BE2C (cell line): Measurements from ENCODE around the gene OPCML.

Experiments
- DNase-seq: peaks from one replicate; pipeline ENCODE4 v3.0.0-alpha.2; 2020
- H3K27me3 ChIP-seq: fragments of 250-450 bp; sonication (Bioruptor Pico); 2 replicates; pipeline ENCODE4 v1.5.1; 2020; ENCODE audit warnings: mild to moderate bottlenecking
- H3K36me3 ChIP-seq: fragments of 250-450 bp; sonication (Bioruptor Pico); 2 replicates; pipeline ENCODE4 v1.5.1; 2020; ENCODE audit warnings: mild to moderate bottlenecking
- H3K4me1 ChIP-seq: fragments of 250-450 bp; sonication (Bioruptor Pico); 2 replicates; pipeline ENCODE4 v1.5.1; 2020
- H3K4me3 ChIP-seq: 2 replicates; pipeline ENCODE4 v1.5.1; 2011; ENCODE audit warnings: low read depth, low read length
- H3K9me3 ChIP-seq: fragments of 250-450 bp; sonication (Bioruptor Pico); 2 replicates; pipeline ENCODE4 v1.5.1; 2020
- TF ChIP-seq, protein P1 (sequence below): IDR thresholded peaks from 2 replicates; pipeline ENCODE4 v1.5.1; 2012; ENCODE audit warnings: mild to moderate bottlenecking, low read depth, low read length

The OPCML gene

DNA sequence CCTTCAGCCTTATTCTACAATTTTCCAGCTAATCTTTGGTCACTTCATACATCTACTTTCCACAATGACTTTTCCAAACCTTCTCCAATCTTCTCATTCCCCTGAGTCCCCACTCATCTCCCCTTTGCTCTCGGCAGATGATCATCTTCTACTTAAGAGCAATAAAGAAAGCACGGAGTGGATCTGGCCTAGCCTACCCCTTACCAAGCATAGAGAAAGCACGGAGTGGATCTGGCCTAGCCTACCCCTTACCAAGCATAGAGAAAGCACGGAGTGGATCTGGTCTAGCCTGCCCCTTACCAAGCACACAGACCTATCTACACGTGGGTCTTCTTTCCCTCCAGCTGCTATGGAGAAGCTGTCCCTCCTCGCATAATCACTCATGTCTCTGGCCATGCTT is 558.6 kb downstream of the OPCML start:
- Histone ChIP-seq H3K36me3 (no peaks in the 10 kb centered on the region), H3K4me1 (no peaks in the 10 kb centered on the region), H3K9me3 (no peaks in the 10 kb centered on the region), H3K4me3 (no peak overlapping the region), H3K27me3 (no peaks in the 10 kb centered on the region)
- TF ChIP-seq, protein P1, sequence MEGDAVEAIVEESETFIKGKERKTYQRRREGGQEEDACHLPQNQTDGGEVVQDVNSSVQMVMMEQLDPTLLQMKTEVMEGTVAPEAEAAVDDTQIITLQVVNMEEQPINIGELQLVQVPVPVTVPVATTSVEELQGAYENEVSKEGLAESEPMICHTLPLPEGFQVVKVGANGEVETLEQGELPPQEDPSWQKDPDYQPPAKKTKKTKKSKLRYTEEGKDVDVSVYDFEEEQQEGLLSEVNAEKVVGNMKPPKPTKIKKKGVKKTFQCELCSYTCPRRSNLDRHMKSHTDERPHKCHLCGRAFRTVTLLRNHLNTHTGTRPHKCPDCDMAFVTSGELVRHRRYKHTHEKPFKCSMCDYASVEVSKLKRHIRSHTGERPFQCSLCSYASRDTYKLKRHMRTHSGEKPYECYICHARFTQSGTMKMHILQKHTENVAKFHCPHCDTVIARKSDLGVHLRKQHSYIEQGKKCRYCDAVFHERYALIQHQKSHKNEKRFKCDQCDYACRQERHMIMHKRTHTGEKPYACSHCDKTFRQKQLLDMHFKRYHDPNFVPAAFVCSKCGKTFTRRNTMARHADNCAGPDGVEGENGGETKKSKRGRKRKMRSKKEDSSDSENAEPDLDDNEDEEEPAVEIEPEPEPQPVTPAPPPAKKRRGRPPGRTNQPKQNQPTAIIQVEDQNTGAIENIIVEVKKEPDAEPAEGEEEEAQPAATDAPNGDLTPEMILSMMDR, result no peak
- no peak for DNase-seq

DNA sequence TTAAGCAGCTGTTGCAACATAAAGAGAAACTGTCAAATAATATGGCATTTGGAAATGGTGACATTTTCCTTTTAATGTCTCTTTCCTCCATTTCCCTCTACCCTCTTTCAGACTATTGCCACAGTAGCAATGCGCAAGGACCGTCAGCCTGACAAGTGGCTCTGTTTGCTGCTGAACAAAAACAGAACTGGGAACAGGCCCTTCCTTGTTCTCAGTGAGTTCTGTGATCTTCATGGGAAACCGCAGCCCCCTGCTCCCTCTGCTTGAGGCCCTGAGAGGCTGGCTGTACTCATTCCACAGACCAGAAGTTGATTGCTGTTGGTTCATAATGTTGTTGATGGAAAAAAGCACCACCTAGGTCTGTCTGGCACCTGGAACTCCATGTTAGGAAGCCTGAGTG is 559.7 kb downstream of the OPCML start:
- TF ChIP-seq, protein P1, result no peak
- no peaks in the 10 kb centered on the region for H3K4me1 ChIP-seq
- H3K4me3 ChIP-seq, result no peak overlapping the region
- no peaks in the 10 kb centered on the region for H3K27me3 ChIP-seq
- no peak for DNase-seq
- no peaks in the 10 kb centered on the region for H3K36me3 ChIP-seq
- H3K9me3 ChIP-seq, result no peaks in the 10 kb centered on the region

DNA sequence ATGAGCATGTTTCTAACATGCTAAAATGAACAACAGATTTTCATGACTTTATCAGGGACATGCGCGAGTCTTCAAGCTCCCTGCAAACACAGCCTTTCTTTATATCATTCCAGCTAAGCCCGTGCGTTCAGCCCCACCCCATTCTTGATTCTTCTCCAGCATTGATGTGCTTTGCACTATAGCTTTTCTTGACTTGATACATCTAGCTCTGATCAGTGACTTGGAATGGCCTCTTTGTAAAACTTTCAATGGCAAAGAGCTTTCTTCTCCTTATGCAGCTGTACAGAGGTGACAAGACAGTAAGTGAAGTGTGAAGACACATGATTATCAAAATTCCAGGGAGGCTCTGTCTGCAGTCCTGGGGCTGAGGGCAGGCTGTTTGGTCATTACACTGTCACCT is 561.0 kb downstream of the OPCML start:
- H3K36me3 ChIP-seq, result no peaks in the 10 kb centered on the region
- TF ChIP-seq, protein P1, result no peak
- no peak for DNase-seq
- H3K27me3 ChIP-seq, result no peaks in the 10 kb centered on the region
- H3K9me3 ChIP-seq, result no peaks in the 10 kb centered on the region
- H3K4me3 ChIP-seq, result no peak overlapping the region
- H3K4me1 ChIP-seq, result no peaks in the 10 kb centered on the region

DNA sequence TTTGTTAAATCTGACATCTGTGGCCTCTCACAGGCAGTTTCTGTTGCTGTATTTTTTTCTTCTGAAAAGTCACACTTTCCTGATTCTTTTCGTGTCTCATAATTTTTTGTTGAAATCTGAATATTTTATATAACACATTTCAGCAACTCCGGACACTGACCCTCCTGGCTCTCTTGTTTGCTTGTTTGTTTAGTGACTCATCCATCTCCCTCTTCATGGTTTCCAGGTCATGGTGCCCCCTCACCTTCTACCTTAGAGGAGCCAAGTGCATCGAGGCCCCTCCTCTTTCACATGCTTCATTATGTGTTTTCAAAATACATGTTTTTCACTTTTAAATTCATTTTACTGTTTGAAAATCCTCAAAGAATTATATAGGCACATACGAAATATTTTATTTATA is 562.4 kb downstream of the OPCML start:
- no peaks in the 10 kb centered on the region for H3K4me1 ChIP-seq
- no peaks in the 10 kb centered on the region for H3K27me3 ChIP-seq
- no peak overlapping the region for H3K4me3 ChIP-seq
- no peaks in the 10 kb centered on the region for H3K9me3 ChIP-seq
- TF ChIP-seq, protein P1, result no peak
- no peaks in the 10 kb centered on the region for H3K36me3 ChIP-seq
- no peak for DNase-seq

DNA sequence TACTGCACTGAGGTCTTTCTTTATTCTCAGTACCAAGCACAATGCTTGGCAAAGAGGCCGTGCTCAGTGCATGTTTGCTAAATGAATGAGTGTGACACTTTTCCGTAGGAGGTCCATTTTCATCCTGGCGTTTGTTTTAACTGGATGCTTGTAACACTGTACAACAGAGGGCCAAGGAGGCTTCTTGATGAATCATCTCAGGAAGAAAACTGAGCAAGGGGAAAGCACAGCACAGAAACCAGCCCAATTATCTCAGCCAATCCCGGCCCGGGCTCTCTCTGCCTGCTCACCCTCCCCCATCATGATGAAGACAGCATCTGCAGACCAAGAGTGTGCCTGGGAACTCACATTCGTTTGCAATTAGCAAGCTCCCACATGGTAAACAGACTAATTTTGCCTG is 570.3 kb downstream of the OPCML start:
- Histone ChIP-seq H3K9me3 (no peaks in the 10 kb centered on the region; the same call in 1 of the 2 replicates), H3K4me1 (no peaks in the 10 kb centered on the region), H3K4me3 (no peak overlapping the region), H3K36me3 (no peaks in the 10 kb centered on the region), H3K27me3 (no peaks in the 10 kb centered on the region)
- DNase-seq, result no peak
- TF ChIP-seq, protein P1, result no peak

DNA sequence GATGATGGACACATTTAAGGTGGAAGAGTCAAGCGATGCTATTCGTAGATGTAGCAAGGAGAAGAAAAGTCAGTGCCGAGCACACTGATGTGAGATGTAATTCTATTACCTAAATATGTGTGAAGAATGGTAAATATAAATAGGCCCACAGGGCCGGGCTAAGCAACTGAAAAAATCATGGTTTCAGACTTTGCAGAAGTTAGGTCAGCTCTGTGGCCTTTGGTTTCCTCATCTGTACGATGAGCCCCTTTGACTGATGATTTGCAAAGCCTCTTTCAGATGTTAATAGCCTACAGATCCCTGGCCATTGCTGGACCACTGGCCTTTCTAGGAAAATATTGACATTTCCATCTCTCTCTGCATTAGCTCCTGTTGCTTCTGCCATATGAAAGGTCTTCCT is 570.8 kb downstream of the OPCML start:
- no peaks in the 10 kb centered on the region for H3K36me3 ChIP-seq
- H3K4me3 ChIP-seq, result no peak overlapping the region
- H3K9me3 ChIP-seq, result no peaks in the 10 kb centered on the region; the same call in 1 of the 2 replicates
- no peaks in the 10 kb centered on the region for H3K27me3 ChIP-seq
- H3K4me1 ChIP-seq, result no peaks in the 10 kb centered on the region
- TF ChIP-seq, protein P1, result no peak
- no peak for DNase-seq
